ENCODE results near the gene KIAA1958.

GRCh38 chr9:112530751-112531205 is 44.2 kb downstream of the KIAA1958 start:
- TF ChIP-seq USF2 (IDR thresholded peaks at IDR 0.05; ENCODE audit: low read depth, low read length) = no peak
- TF ChIP-seq CTCF (conservative IDR thresholded peaks at IDR 0.05; ENCODE audit: low read depth, low read length) = no peak
- no peak for TF ChIP-seq POLR2A (IDR thresholded peaks at IDR 0.05; ENCODE audit: low read depth, low read length)
- no peak for TF ChIP-seq SMC3 (IDR thresholded peaks at IDR 0.05; ENCODE audit: low read depth, low read length)
